OCI-LY7 (cell line): ENCODE data around the gene ATXN10. TPM values are rescaled to one million over a fixed set of nuclear protein-coding genes. Genes with fewer than 3 reads are reported as not detected.

Source experiments
- BruUV-seq: library from RNA; stranded (reverse); fragments of 400-500 nt; replicated peaks from 2 replicates; lab custom pipeline; 2021; lab: Mats Ljungman, UMichigan
- CTCF ChIA-PET: fragments of 300-600 bp; sonication (Branson Sonifier 250); formaldehyde crosslinking; loops from one replicate; lab custom pipeline; 2022; ENCODE audit warnings: antibody characterized with exemption; ENCODE audit not compliant: unreplicated experiment; lab: Charles Lee
- POLR2A ChIA-PET: fragments of 300-600 bp; sonication (Branson Sonifier 250); formaldehyde crosslinking; loops from one replicate; lab custom pipeline; 2022; ENCODE audit warnings: antibody characterized with exemption; lab: Charles Lee
- DNase-seq: peaks from one replicate; pipeline ENCODE4 v3.0.0-alpha.2; 2015; ENCODE audit warnings: low spot score
- H2AFZ ChIP-seq: fragments of 200-600 bp; sonication (generic), shearing (Covaris generic); 2 replicates; pipeline ENCODE4 v1.6.1; 2014; ENCODE audit warnings: mild to moderate bottlenecking, antibody characterized with exemption, low read length, moderate library complexity
- H3K27ac ChIP-seq: fragments of 200-600 bp; sonication (generic); 2 replicates; pipeline ENCODE4 v1.5.1; 2014; ENCODE audit warnings: mixed run types, low read depth, mild to moderate bottlenecking, moderate library complexity, low read length, inconsistent platforms; ENCODE audit not compliant: poor library complexity, severe bottlenecking
- H3K36me3 ChIP-seq: fragments of 200-600 bp; sonication (generic); 2 replicates; pipeline ENCODE4 v1.6.1; 2014; ENCODE audit warnings: mild to moderate bottlenecking, antibody characterized with exemption, low read length, moderate library complexity, mixed read lengths; ENCODE audit not compliant: insufficient read depth
- H3K4me1 ChIP-seq: fragments of 200-600 bp; sonication (generic); 2 replicates; pipeline ENCODE4 v1.5.1; 2014; ENCODE audit warnings: mild to moderate bottlenecking, low read length; ENCODE audit not compliant: insufficient read depth, poor library complexity, severe bottlenecking
- H3K4me2 ChIP-seq: fragments of 200-600 bp; sonication (generic); 2 replicates; pipeline ENCODE4 v1.6.1; 2014; ENCODE audit warnings: mild to moderate bottlenecking, low read length
- H3K4me3 ChIP-seq: fragments of 200-600 bp; sonication (generic); 2 replicates; pipeline ENCODE4 v1.5.1; 2014; ENCODE audit warnings: mild to moderate bottlenecking, low read depth, low read length; ENCODE audit not compliant: poor library complexity, severe bottlenecking
- H3K79me2 ChIP-seq: fragments of 200-600 bp; sonication (generic); 2 replicates; pipeline ENCODE4 v1.6.1; 2016; ENCODE audit warnings: low read depth, mild to moderate bottlenecking, low read length, moderate library complexity, mixed read lengths; ENCODE audit not compliant: insufficient read depth
- H3K9me2 ChIP-seq: fragments of 200-600 bp; sonication (generic); 2 replicates; pipeline ENCODE4 v1.6.1; 2016; ENCODE audit warnings: mild to moderate bottlenecking, low read length, mixed read lengths; ENCODE audit not compliant: insufficient read depth
- H3K9me3 ChIP-seq: fragments of 200-600 bp; sonication (generic); 2 replicates; pipeline ENCODE4 v1.6.1; 2014; ENCODE audit warnings: mild to moderate bottlenecking, mixed run types, low read length, mixed read lengths
- H4K20me1 ChIP-seq: fragments of 200-600 bp; sonication (generic); 2 replicates; pipeline ENCODE4 v1.6.1; 2014; ENCODE audit warnings: mild to moderate bottlenecking, antibody characterized with exemption, low read length, moderate library complexity, mixed read lengths; ENCODE audit not compliant: insufficient read depth
- EZH2phosphoT487 ChIP-seq: fragments of 200-600 bp; sonication (generic); IDR thresholded peaks from 2 replicates; pipeline ENCODE4 v1.6.1; 2018; ENCODE audit warnings: low read depth, borderline replicate concordance, mild to moderate bottlenecking, mixed run types, antibody characterized with exemption, low read length, moderate library complexity, mixed read lengths
- intact Hi-C: fragments of 100-400 bp; cut with micrococcal nuclease; formaldehyde crosslinking; loops from one replicate; pipeline ENCODE4 v1.10.0; 2022; ENCODE audit not compliant: unreplicated experiment
- total RNA-seq, 2 experiments: library from RNA; depleted of rRNA in 1 of 2; stranded (reverse); fragments of >200 nt in 1 of 2; shearing (Covaris generic) in 1 of 2; gene quantifications; 2 replicates each; pipeline ENCODE4 v1.2.3, GENCODE V29; 2014 to 2022
- TF ChIP-seq, protein P1 (sequence below): fragments of 200-600 bp; sonication (generic); conservative IDR thresholded peaks from 2 replicates; pipeline ENCODE4 v1.5.1; 2014; ENCODE audit warnings: mild to moderate bottlenecking, antibody characterized with exemption, low read length, moderate library complexity, mixed read lengths

ATXN10 gene
- total RNA-seq, 2 experiments from 2014 or later, result 66.1 to 197 TPM

- TF ChIP-seq, protein P1, sequence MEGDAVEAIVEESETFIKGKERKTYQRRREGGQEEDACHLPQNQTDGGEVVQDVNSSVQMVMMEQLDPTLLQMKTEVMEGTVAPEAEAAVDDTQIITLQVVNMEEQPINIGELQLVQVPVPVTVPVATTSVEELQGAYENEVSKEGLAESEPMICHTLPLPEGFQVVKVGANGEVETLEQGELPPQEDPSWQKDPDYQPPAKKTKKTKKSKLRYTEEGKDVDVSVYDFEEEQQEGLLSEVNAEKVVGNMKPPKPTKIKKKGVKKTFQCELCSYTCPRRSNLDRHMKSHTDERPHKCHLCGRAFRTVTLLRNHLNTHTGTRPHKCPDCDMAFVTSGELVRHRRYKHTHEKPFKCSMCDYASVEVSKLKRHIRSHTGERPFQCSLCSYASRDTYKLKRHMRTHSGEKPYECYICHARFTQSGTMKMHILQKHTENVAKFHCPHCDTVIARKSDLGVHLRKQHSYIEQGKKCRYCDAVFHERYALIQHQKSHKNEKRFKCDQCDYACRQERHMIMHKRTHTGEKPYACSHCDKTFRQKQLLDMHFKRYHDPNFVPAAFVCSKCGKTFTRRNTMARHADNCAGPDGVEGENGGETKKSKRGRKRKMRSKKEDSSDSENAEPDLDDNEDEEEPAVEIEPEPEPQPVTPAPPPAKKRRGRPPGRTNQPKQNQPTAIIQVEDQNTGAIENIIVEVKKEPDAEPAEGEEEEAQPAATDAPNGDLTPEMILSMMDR, result no peak
- no peak overlapping the region for H3K4me2 ChIP-seq
- H3K27ac ChIP-seq, result no peak overlapping the region
- no peaks in the 10 kb centered on the region for H3K9me2 ChIP-seq
- CTCF ChIA-PET, result interaction anchor here (0.6 kb wide), 1 partner anchor 286 kb away, joined by 3 read pairs; no protein-coding TSS in a partner anchor
- no TSS peak for BruUV-seq
- H3K79me2 ChIP-seq, result no peaks in the 10 kb centered on the region
- H4K20me1 ChIP-seq, result no peaks in the 10 kb centered on the region
- no peaks in the 10 kb centered on the region for H3K4me1 ChIP-seq
- no peak overlapping the region for H3K4me3 ChIP-seq
- H2AFZ ChIP-seq, result no peak overlapping the region
- no peaks in the 10 kb centered on the region for H3K36me3 ChIP-seq
- 0 out of 2 replicates have a peak, but pooled peaks cover 6% of the 10 kb centered on the region for H3K9me3 ChIP-seq
- intact Hi-C loops, result no loop called here
- POLR2A ChIA-PET, result interaction anchor here (0.5 to 0.6 kb wide), 2 partner anchors 356 to 769 kb away, joined by 3 to 5 read pairs; no protein-coding TSS in a partner anchor
- DNase-seq, result no peak
Measured at GRCh38 chr22:45876136-45877035, 204.8 kb downstream of the ATXN10 start.

GRCh38 chr22:45877036-45877380 is 205.4 kb downstream of the ATXN10 start:
- Histone ChIP-seq H2AFZ (no peak overlapping the region), H3K27ac (no peak overlapping the region), H3K4me3 (no peak overlapping the region), H3K79me2 (no peaks in the 10 kb centered on the region), H3K4me2 (no peak overlapping the region), H4K20me1 (no peaks in the 10 kb centered on the region), H3K9me3 (0 out of 2 replicates have a peak, but pooled peaks cover 6% of the 10 kb centered on the region), H3K9me2 (no peaks in the 10 kb centered on the region), H3K4me1 (no peaks in the 10 kb centered on the region), H3K36me3 (no peaks in the 10 kb centered on the region)
- no peak for DNase-seq
- TF ChIP-seq EZH2phosphoT487, result no peak
- TF ChIP-seq, protein P1, result no peak
- intact Hi-C loops, result no loop called here
- CTCF ChIA-PET, result interaction anchor here (0.6 kb wide), 1 partner anchor 286 kb away, joined by 3 read pairs; no protein-coding TSS in a partner anchor
- BruUV-seq, result no TSS peak
- POLR2A ChIA-PET, result no interaction called here

DNA sequence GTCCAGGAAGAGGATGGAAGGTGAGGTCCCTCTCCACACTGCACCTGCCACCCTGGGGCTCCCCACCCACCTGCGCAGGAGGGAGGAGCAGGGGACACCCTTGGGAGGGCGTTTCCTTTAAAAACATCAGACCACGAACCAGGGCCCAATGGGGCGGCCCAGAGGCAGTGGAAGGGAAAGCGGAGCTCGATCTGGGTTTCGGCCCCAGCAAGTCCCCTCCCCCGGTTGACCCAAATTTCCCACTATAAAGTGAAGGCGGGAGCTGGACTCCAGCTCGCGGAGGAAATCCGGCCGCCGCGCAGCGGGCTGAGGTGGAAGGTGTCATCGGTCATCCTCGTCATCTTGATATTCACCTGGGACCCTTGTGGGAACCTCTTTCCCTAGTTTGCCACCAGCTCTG is 206.0 kb downstream of the ATXN10 start:
- Histone ChIP-seq H3K4me2 (no peak overlapping the region), H3K9me3 (0 out of 2 replicates have a peak, but pooled peaks cover 3% of the 10 kb centered on the region), H3K4me3 (no peak overlapping the region), H2AFZ (no peak overlapping the region), H3K27ac (no peak overlapping the region), H3K9me2 (no peaks in the 10 kb centered on the region), H3K79me2 (no peaks in the 10 kb centered on the region), H3K4me1 (no peaks in the 10 kb centered on the region), H3K36me3 (no peaks in the 10 kb centered on the region), H4K20me1 (no peaks in the 10 kb centered on the region)
- TF ChIP-seq EZH2phosphoT487, result no peak
- TF ChIP-seq, protein P1, result no peak
- POLR2A ChIA-PET, result no interaction called here
- DNase-seq, result no peak
- intact Hi-C loops, result no loop called here
- CTCF ChIA-PET, result no interaction called here
- BruUV-seq, result no TSS peak
